Brain microvascular endothelial cell (primary cell): Measurements from ENCODE around the gene ZBTB37.

Experiments used
- DNase-seq: peaks from one replicate; pipeline ENCODE4 v3.0.0-alpha.2; 2020
- H3K27ac ChIP-seq: fragments of 250-450 bp; sonication (Bioruptor Pico); 2 replicates; pipeline ENCODE4 v1.5.1; 2020; ENCODE audit warnings: mild to moderate bottlenecking, moderate library complexity
- H3K27me3 ChIP-seq: fragments of 250-450 bp; sonication (Bioruptor Pico); replicated peaks from 2 replicates; pipeline ENCODE4 v1.5.1; 2020; ENCODE audit warnings: mild to moderate bottlenecking
- H3K36me3 ChIP-seq: fragments of 250-450 bp; sonication (Bioruptor Pico); replicated peaks from 2 replicates; pipeline ENCODE4 v1.5.1; 2020; ENCODE audit warnings: mild to moderate bottlenecking
- H3K4me3 ChIP-seq: 2 replicates; pipeline ENCODE4 v1.5.1; 2011; ENCODE audit warnings: low read depth, mild to moderate bottlenecking, control low read depth, low read length, moderate library complexity
- CTCF ChIP-seq: IDR thresholded peaks from 2 replicates; pipeline ENCODE4 v1.5.1; 2011; ENCODE audit warnings: low read depth, mild to moderate bottlenecking, moderate library complexity, low read length, control low read depth, inconsistent platforms; ENCODE audit errors: missing control alignments
- in situ Hi-C: cut with HindIII; loops from 2 replicates; pipeline ENCODE4 v1.10.0; 2017; ENCODE audit warnings: low sequenced_read_pairs, low pct_ligation_motif_present

Gene ZBTB37

GRCh38 chr1:173903827-173904531 is 35.8 kb downstream of the ZBTB37 start:
- Histone ChIP-seq H3K27ac (no peak overlapping the region), H3K27me3 (no peaks in the 10 kb centered on the region), H3K36me3 (no peaks in the 10 kb centered on the region), H3K4me3 (no peak overlapping the region)
- no peak for DNase-seq
- TF ChIP-seq CTCF, result no peak
- in situ Hi-C loops, result no loop called here

- no peak overlapping the region for H3K4me3 ChIP-seq
- H3K27ac ChIP-seq, result no peak overlapping the region
- in situ Hi-C loops, result no loop called here
Measured at GRCh38 chr1:173913111-173913510, 44.9 kb downstream of the ZBTB37 start.

GRCh38 chr1:173914366-173914871 is 46.2 kb downstream of the ZBTB37 start:
- Histone ChIP-seq H3K4me3 (no peak overlapping the region), H3K36me3 (no peaks in the 10 kb centered on the region), H3K27ac (no peak overlapping the region), H3K27me3 (no peaks in the 10 kb centered on the region)
- TF ChIP-seq CTCF, result peak; percentile 74
- in situ Hi-C loops, result no loop called here
- DNase-seq, result peak; percentile 20

More at GRCh38 chr1:173913111-173913510, 44.9 kb downstream of the ZBTB37 start:
- no peak for TF ChIP-seq CTCF
- no peak for DNase-seq
- Histone ChIP-seq H3K27me3 (no peaks in the 10 kb centered on the region), H3K36me3 (no peaks in the 10 kb centered on the region)

DNA sequence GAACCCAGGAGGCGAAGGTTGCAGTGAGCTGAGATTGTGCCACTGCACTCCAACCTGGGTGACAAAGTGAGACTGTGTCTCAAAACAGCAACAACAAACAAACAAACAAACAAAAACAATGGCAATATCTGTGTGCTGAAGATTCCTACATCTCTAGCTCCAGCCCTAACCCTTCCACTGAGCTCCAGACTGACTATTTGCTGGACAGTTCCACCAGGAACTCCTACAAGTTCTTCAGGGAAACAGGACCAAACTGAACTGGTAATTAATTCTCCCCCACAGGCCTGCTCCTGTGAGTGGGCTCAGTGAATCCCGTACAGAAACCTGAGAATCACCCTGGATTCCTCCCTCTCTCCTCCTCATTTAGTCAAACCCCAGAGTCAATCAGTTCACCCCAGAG is 47.4 kb downstream of the ZBTB37 start:
- Histone ChIP-seq H3K36me3 (no peaks in the 10 kb centered on the region), H3K27me3 (no peaks in the 10 kb centered on the region), H3K4me3 (no peak overlapping the region), H3K27ac (no peak overlapping the region)
- no peak for TF ChIP-seq CTCF
- no peak for DNase-seq
- in situ Hi-C loops, result no loop called here

DNA sequence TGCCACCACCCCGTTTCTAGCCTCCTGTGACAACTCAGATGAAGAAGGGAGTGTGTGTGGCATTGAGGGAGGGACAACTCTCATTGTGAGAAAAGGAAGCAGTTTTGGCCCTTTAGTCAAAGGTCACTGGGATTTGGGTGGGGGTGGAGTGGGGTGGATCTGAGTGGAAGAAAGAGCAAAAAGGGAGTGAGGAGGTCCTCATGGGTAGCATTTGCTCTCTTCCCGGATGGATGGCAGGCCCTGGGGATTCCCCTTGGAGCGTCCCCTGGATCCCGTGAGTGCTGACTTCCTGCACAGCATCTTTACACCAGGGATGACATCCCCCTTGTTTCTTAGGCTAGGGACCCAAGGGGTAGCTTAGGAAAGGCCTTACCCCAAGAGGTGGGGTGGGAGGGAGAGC is 48.5 kb downstream of the ZBTB37 start:
- in situ Hi-C loops, result no loop called here
- DNase-seq, result no peak
- no peak overlapping the region for H3K4me3 ChIP-seq
- H3K27me3 ChIP-seq, result no peaks in the 10 kb centered on the region
- H3K27ac ChIP-seq, result no peak overlapping the region
- no peaks in the 10 kb centered on the region for H3K36me3 ChIP-seq
- TF ChIP-seq CTCF, result no peak

DNA sequence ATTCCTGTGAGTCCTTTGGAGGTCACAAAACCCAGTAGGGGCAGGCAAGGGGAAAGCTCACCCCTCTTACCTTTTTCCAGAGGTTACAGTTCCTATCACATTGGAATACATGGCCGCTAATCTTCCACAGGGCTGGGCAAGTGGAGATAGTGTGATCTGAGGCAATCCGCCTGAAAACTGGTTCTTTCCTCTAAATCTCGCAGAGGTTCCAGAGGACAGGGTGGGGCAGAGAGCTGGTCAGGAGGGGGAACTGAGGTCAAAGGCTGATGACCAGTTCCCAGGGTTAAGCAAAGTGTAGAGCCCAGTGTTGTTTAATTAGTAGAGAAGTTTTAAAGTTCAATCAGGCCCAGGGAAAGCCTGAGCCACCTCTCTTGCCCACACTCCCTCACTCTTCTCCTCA is 49.0 kb downstream of the ZBTB37 start, which contains the start of gene SERPINC1:
TSS of gene SERPINC1 (minus strand) at position 179 of the 400 bp plus-strand sequence. CDS start at position 111, 68 bp downstream.
- Histone ChIP-seq H3K27me3 (no peaks in the 10 kb centered on the region), H3K4me3 (no peak within 1 kb of the TSS), H3K27ac (no peak within 1 kb of the TSS), H3K36me3 (no peaks in the 10 kb centered on the region)
- TF ChIP-seq CTCF, result no peak
- DNase-seq, result no peak
- in situ Hi-C loops, result no loop called here
